GM12892 (cell line): ENCODE data around the gene DSCAML1.

Source experiments
- DNase-seq: peaks from one replicate; pipeline ENCODE4 v3.0.0; 2011; ENCODE audit not compliant: insufficient read length
- FAIRE-seq: peaks from 2 replicates; lab custom pipeline; 2011; peaks lifted over from hg19 to GRCh38; lab: Jason Lieb, UNC
- POLR2A ChIP-seq: IDR thresholded peaks from 2 replicates; pipeline ENCODE4 v1.6.1; 2011; ENCODE audit warnings: low read depth, low read length, control low read depth
- POLR2AphosphoS5 ChIP-seq: IDR thresholded peaks from 2 replicates; pipeline ENCODE4 v1.6.1; 2011; ENCODE audit warnings: low read depth, low read length, control low read depth
- TAF1 ChIP-seq: IDR thresholded peaks from 2 replicates; pipeline ENCODE4 v1.6.1; 2011; ENCODE audit warnings: low read depth, mild to moderate bottlenecking, control low read depth, low read length, borderline replicate concordance

The DSCAML1 gene

GRCh38 chr11:117829369-117829725 is 32.3 kb upstream of the DSCAML1 start:
- TF ChIP-seq POLR2A (no peak), TAF1 (no peak), POLR2AphosphoS5 (no peak)
- DNase-seq (no peak), FAIRE-seq (no peak)

GRCh38 chr11:117828611-117829368 is 31.8 kb upstream of the DSCAML1 start:
- TF ChIP-seq POLR2AphosphoS5 = no peak
- no peak for TF ChIP-seq TAF1
- TF ChIP-seq POLR2A = no peak
- FAIRE-seq (peak; percentile 81), DNase-seq (no peak)

- TF ChIP-seq POLR2AphosphoS5 = no peak
- TF ChIP-seq POLR2A = no peak
- TF ChIP-seq TAF1 = no peak
- FAIRE-seq (no peak), DNase-seq (no peak)
These were observed 30.8 kb upstream of the DSCAML1 start for GRCh38 chr11:117827521-117828511.

- TF ChIP-seq POLR2AphosphoS5 (no peak), TAF1 (no peak), POLR2A (no peak)
- no peak for FAIRE-seq
- DNase-seq = no peak
These were observed 29.8 kb upstream of the DSCAML1 start for GRCh38 chr11:117826832-117827231.

GRCh38 chr11:117826190-117826570 is 29.2 kb upstream of the DSCAML1 start:
- FAIRE-seq (no peak), DNase-seq (no peak)
- TF ChIP-seq POLR2AphosphoS5 = no peak
- TF ChIP-seq TAF1 = no peak
- no peak for TF ChIP-seq POLR2A

- TF ChIP-seq POLR2A = no peak
- no peak for TF ChIP-seq POLR2AphosphoS5
- no peak for TF ChIP-seq TAF1
These were observed 28.6 kb upstream of the DSCAML1 start for GRCh38 chr11:117825538-117826189.

GRCh38 chr11:117824571-117825537 is 27.8 kb upstream of the DSCAML1 start, which contains the start of gene FXYD2:
Gene FXYD2, minus strand, starts transcription at chr11:117824744. Its CDS starts 66 bp downstream, at chr11:117824678.
- TF ChIP-seq POLR2AphosphoS5 (no peak), POLR2A (no peak), TAF1 (no peak)
- peak; percentile 79 for FAIRE-seq

More at GRCh38 chr11:117825538-117826189, 28.6 kb upstream of the DSCAML1 start:
- FAIRE-seq (peak; percentile 40), DNase-seq (no peak)

GRCh38 chr11:117823946-117824420 is 27.0 kb upstream of the DSCAML1 start:
- no peak for DNase-seq
- TF ChIP-seq POLR2AphosphoS5 (no peak), POLR2A (no peak), TAF1 (no peak)
- no peak for FAIRE-seq

More at GRCh38 chr11:117824571-117825537, 27.8 kb upstream of the DSCAML1 start, which contains the start of gene FXYD2:
- DNase-seq = no peak

- DNase-seq (no peak), FAIRE-seq (peak; percentile 95)
- TF ChIP-seq POLR2AphosphoS5 (no peak), POLR2A (no peak), TAF1 (no peak)
These were observed 26.4 kb upstream of the DSCAML1 start for GRCh38 chr11:117823294-117823945.
